ENCODE results near the gene LRBA. TPM values are rescaled to one million over a fixed set of nuclear protein-coding genes. Genes with fewer than 3 reads are reported as not detected.

Gene LRBA
- total and polyA plus RNA-seq, 2 donors (not counting 3 experiments of a cell fraction or from before 2014, with no cell fraction given) = 18.0 to 35.1 TPM

- dilution Hi-C loops (cut with MboI; ENCODE audit: extremely low pct_ligation_motif_present, low sequenced_read_pairs) (no loop called here), intact Hi-C loops (cut with micrococcal nuclease) (no loop called here)
- H2AFZ ChIP-seq (ENCODE audit: low read depth, low read length) = no peak overlapping the region
- H3K9me3 ChIP-seq (replicated peaks; ENCODE audit: control insufficient read depth, insufficient read depth, low read length) = no peaks in the 10 kb centered on the region
- no peak for FAIRE-seq
- ChIA-PET CTCF (interaction anchor here (1.0 kb wide), 1 partner anchor 59 kb away, joined by 3 read pairs; no protein-coding TSS in a partner anchor), POLR2A (no interaction called here)
- no peaks in the 10 kb centered on the region for H3K4me1 ChIP-seq (ENCODE audit: control insufficient read depth, extremely low read depth, insufficient read depth, low read length)
- H3K9ac ChIP-seq (replicated peaks; ENCODE audit: extremely low read depth, insufficient read depth, low read length) = no peak overlapping the region
- no peaks in the 10 kb centered on the region for H3K9me1 ChIP-seq (replicated peaks; ENCODE audit: control insufficient read depth, extremely low read depth, insufficient read depth, low read length)
- H3K79me2 ChIP-seq (ENCODE audit: control insufficient read depth, insufficient read depth, low read length) = no peaks in the 10 kb centered on the region
- no peaks in the 10 kb centered on the region for H3K36me3 ChIP-seq (ENCODE audit: control insufficient read depth in 2 of 2, extremely low read depth in 1 of 2, insufficient read depth in 2 of 2, low read length in 2 of 2)
- BruUV-seq (replicated peaks) = no TSS peak
- H3K4me2 ChIP-seq (ENCODE audit: insufficient read depth, low read length) = no peak overlapping the region
- no peaks in the 10 kb centered on the region for H4K20me1 ChIP-seq (replicated peaks; ENCODE audit: control insufficient read depth, extremely low read depth, insufficient read depth, low read length)
- H3K27me3 ChIP-seq (ENCODE audit: control insufficient read depth in 2 of 2, insufficient read depth in 2 of 2, low read length in 2 of 2) = no peaks in the 10 kb centered on the region
- no peak overlapping the region for H3K27ac ChIP-seq (ENCODE audit: insufficient read depth, low read depth, low read length)
- no peak for DNase-seq (ENCODE audit: low read depth, low spot score)
- H3K4me3 ChIP-seq (replicated peaks in 1 of 3; ENCODE audit: insufficient read depth in 1 of 3, low read depth in 1 of 3, low read length in 3 of 3) = no peak overlapping the region
- TF ChIP-seq POLR2A (IDR thresholded peaks at IDR 0.05; ENCODE audit: low read depth, low read length) (no peak), GATA2 (IDR thresholded peaks at IDR 0.05; ENCODE audit: insufficient read depth, insufficient read length, low read depth, low read length) (no peak), FOS (IDR thresholded peaks at IDR 0.05; ENCODE audit: borderline replicate concordance, insufficient read depth, low read length) (no peak), EZH2 (IDR thresholded peaks at IDR 0.05; ENCODE audit: borderline replicate concordance, low read depth, low read length, severe bottlenecking) (no peak), JUN (IDR thresholded peaks at IDR 0.05; ENCODE audit: borderline replicate concordance, insufficient read depth, insufficient read length, low read depth) (no peak)
These were observed 28.9 kb upstream of the LRBA start for GRCh38 chr4:151043803-151044515.

- no peak for DNase-seq (ENCODE audit: low read depth, low spot score)
- Histone ChIP-seq H3K9ac (replicated peaks; ENCODE audit: extremely low read depth, insufficient read depth, low read length) (no peak overlapping the region), H3K4me1 (ENCODE audit: control insufficient read depth, extremely low read depth, insufficient read depth, low read length) (no peaks in the 10 kb centered on the region), H3K4me2 (ENCODE audit: insufficient read depth, low read length) (no peak overlapping the region), H3K9me3 (replicated peaks; ENCODE audit: control insufficient read depth, insufficient read depth, low read length) (no peaks in the 10 kb centered on the region), H2AFZ (ENCODE audit: low read depth, low read length) (no peak overlapping the region), H3K4me3 (replicated peaks in 1 of 3; ENCODE audit: insufficient read depth in 1 of 3, low read depth in 1 of 3, low read length in 3 of 3) (no peak overlapping the region), H4K20me1 (replicated peaks; ENCODE audit: control insufficient read depth, extremely low read depth, insufficient read depth, low read length) (no peaks in the 10 kb centered on the region), H3K79me2 (ENCODE audit: control insufficient read depth, insufficient read depth, low read length) (no peaks in the 10 kb centered on the region), H3K27ac (ENCODE audit: insufficient read depth, low read depth, low read length) (no peak overlapping the region), H3K27me3 (ENCODE audit: control insufficient read depth in 2 of 2, insufficient read depth in 2 of 2, low read length in 2 of 2) (no peaks in the 10 kb centered on the region), H3K36me3 (ENCODE audit: control insufficient read depth in 2 of 2, extremely low read depth in 1 of 2, insufficient read depth in 2 of 2, low read length in 2 of 2) (no peaks in the 10 kb centered on the region), H3K9me1 (replicated peaks; ENCODE audit: control insufficient read depth, extremely low read depth, insufficient read depth, low read length) (no peaks in the 10 kb centered on the region)
- dilution Hi-C loops (cut with MboI; ENCODE audit: extremely low pct_ligation_motif_present, low sequenced_read_pairs) = no loop called here
- TF ChIP-seq MAX (IDR thresholded peaks at IDR 0.05; ENCODE audit: insufficient read depth, insufficient read length) (no peak), FOS (IDR thresholded peaks at IDR 0.05; ENCODE audit: borderline replicate concordance, insufficient read depth, low read length) (no peak), EZH2 (IDR thresholded peaks at IDR 0.05; ENCODE audit: borderline replicate concordance, low read depth, low read length, severe bottlenecking) (no peak), POLR2AphosphoS5 (IDR thresholded peaks at IDR 0.05; ENCODE audit: insufficient read depth, low read depth, low read length) (no peak), POLR2A (IDR thresholded peaks at IDR 0.05; ENCODE audit: low read depth, low read length) (no peak), CTCF (IDR thresholded peaks at IDR 0.05; ENCODE audit: extremely low read depth in 1 of 2, insufficient read depth in 1 of 2, low read depth in 1 of 2, low read length in 2 of 2) (no peak), JUN (IDR thresholded peaks at IDR 0.05; ENCODE audit: borderline replicate concordance, insufficient read depth, insufficient read length, low read depth) (no peak), GATA2 (IDR thresholded peaks at IDR 0.05; ENCODE audit: insufficient read depth, insufficient read length, low read depth, low read length) (no peak), MYC (IDR thresholded peaks at IDR 0.05; ENCODE audit: low read depth, low read length) (no peak)
- no peak for FAIRE-seq
- intact Hi-C loops (cut with micrococcal nuclease) = no loop called here
- CTCF ChIA-PET = no interaction called here
- POLR2A ChIA-PET = no interaction called here
- no TSS peak for BruUV-seq (replicated peaks)
These were observed 24.6 kb upstream of the LRBA start for GRCh38 chr4:151039733-151040132.
